Cardiac muscle cell (in vitro differentiated cells and primary cell): ENCODE results near the gene ESRP2. TPM values are rescaled to one million over a fixed set of nuclear protein-coding genes. Genes with fewer than 3 reads are reported as not detected.

ENCODE experiments used
- DNase-seq, 2 donors: peaks; one replicate each; pipeline versions ENCODE4 v3.0.0 to v3.0.0-alpha.2; 2010 to 2017; ENCODE audit warnings: low read depth in 1 of 2, low spot score in 1 of 2
- H3K27ac ChIP-seq: fragments of 200-600 bp; sonication (generic); 2 replicates; pipeline ENCODE4 v1.5.1; 2016
- H3K27me3 ChIP-seq: fragments of 200-600 bp; sonication (generic); 2 replicates; pipeline ENCODE4 v1.6.0; 2016; ENCODE audit warnings: control low read depth
- H3K36me3 ChIP-seq: fragments of 200-600 bp; sonication (generic); 2 replicates; pipeline ENCODE4 v1.5.1; 2016; ENCODE audit warnings: control low read depth
- H3K4me1 ChIP-seq: fragments of 200-600 bp; sonication (generic); 2 replicates; pipeline ENCODE4 v1.8.1; 2017; ENCODE audit warnings: low read depth, mild to moderate bottlenecking, mixed run types
- H3K4me3 ChIP-seq: fragments of 200-600 bp; sonication (generic); 2 replicates; pipeline ENCODE4 v1.5.1; 2016; ENCODE audit warnings: mild to moderate bottlenecking
- H3K9me3 ChIP-seq: fragments of 200-600 bp; sonication (generic); 2 replicates; pipeline ENCODE4 v1.5.1; 2017; ENCODE audit warnings: low read depth, mild to moderate bottlenecking, control low read depth
- polyA plus RNA-seq: library from polyadenylated mRNA; unstranded; fragments of >200 nt; fragmentation: Nextera tagmentation; extraction: Ambion mirVana; gene quantifications from 2 replicates; pipeline ENCODE4 v1.2.1, GENCODE V29; 2016
- total RNA-seq: library from RNA; depleted of rRNA; stranded (reverse); fragments of >200 nt; gene quantifications from 2 replicates; pipeline ENCODE4 v1.2.3, GENCODE V29; 2016
- TF ChIP-seq, protein P1 (sequence below): IDR thresholded peaks from 2 replicates; pipeline ENCODE4 v1.5.1; 2012; ENCODE audit warnings: low read depth, mild to moderate bottlenecking, low read length

Gene ESRP2
- total and polyA plus RNA-seq, 2 experiments from 2014 or later, result 1.8 to 2.8 TPM

DNA sequence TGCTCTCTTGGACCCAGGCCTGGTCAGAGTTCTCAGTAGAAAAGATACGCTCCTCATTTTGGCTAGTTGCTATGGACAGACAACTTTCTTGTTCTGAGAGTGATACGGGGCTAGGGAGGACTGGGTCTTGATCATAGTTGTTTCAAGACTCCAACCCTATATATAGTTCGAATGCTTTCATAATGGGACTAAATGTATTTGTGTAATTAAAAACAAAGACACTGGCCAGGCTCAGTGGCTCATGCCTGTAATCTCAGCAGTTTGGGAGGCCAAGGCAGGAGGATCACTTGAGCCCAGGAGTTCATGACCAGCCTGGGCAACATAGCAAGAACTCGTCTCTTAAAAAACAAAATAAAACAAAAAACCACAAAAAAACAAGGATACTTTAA is 46.1 kb upstream of the ESRP2 start:
- no peak for DNase-seq
- TF ChIP-seq, protein P1, sequence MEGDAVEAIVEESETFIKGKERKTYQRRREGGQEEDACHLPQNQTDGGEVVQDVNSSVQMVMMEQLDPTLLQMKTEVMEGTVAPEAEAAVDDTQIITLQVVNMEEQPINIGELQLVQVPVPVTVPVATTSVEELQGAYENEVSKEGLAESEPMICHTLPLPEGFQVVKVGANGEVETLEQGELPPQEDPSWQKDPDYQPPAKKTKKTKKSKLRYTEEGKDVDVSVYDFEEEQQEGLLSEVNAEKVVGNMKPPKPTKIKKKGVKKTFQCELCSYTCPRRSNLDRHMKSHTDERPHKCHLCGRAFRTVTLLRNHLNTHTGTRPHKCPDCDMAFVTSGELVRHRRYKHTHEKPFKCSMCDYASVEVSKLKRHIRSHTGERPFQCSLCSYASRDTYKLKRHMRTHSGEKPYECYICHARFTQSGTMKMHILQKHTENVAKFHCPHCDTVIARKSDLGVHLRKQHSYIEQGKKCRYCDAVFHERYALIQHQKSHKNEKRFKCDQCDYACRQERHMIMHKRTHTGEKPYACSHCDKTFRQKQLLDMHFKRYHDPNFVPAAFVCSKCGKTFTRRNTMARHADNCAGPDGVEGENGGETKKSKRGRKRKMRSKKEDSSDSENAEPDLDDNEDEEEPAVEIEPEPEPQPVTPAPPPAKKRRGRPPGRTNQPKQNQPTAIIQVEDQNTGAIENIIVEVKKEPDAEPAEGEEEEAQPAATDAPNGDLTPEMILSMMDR, result no peak
- H3K36me3 ChIP-seq, result no peaks in the 10 kb centered on the region

GRCh38 chr16:68281368-68282063 is 45.6 kb upstream of the ESRP2 start:
- Histone ChIP-seq H3K27ac (no peak overlapping the region), H3K4me1 (peaks cover 14% of the 10 kb centered on the region), H3K27me3 (no peaks in the 10 kb centered on the region), H3K36me3 (no peaks in the 10 kb centered on the region), H3K4me3 (no peak overlapping the region), H3K9me3 (no peaks in the 10 kb centered on the region)
- no peak for DNase-seq
- TF ChIP-seq, protein P1, result no peak

More for the DNA sequence above, 46.1 kb upstream of the ESRP2 start:
- no peak overlapping the region for H3K27ac ChIP-seq
- no peak overlapping the region for H3K4me3 ChIP-seq
- no peaks in the 10 kb centered on the region for H3K9me3 ChIP-seq
- peaks cover 14% of the 10 kb centered on the region for H3K4me1 ChIP-seq
- H3K27me3 ChIP-seq, result no peaks in the 10 kb centered on the region

GRCh38 chr16:68279726-68280558 is 44.0 kb upstream of the ESRP2 start:
- Histone ChIP-seq H3K36me3 (no peaks in the 10 kb centered on the region), H3K4me3 (no peak overlapping the region), H3K4me1 (peaks cover 21% of the 10 kb centered on the region), H3K27me3 (no peaks in the 10 kb centered on the region), H3K9me3 (no peaks in the 10 kb centered on the region), H3K27ac (no peak overlapping the region)
- no peak for DNase-seq
- TF ChIP-seq, protein P1, result no peak

DNA sequence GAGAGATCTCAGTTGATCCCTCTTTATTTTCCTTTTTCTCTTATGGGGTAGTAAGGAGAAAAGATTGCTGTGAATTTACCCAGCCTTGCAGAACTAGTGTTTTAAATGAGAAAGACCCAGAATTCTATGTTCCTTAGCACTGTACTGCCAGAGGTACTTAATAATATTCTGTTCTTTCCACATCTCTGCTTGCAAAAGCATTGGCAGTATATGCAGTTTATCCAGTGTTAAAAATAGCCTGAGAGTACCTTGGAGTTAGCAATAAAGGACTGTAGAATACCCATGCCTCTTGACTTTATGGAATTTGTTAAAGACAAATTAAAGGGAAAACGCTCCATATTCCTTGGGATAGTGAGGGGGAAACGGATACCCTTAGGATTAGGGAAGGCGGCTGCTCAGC is 40.3 kb upstream of the ESRP2 start:
- H3K36me3 ChIP-seq, result no peaks in the 10 kb centered on the region
- H3K27me3 ChIP-seq, result no peaks in the 10 kb centered on the region
- TF ChIP-seq, protein P1, result no peak
- no peak overlapping the region for H3K4me3 ChIP-seq
- no peak for DNase-seq
- H3K9me3 ChIP-seq, result no peaks in the 10 kb centered on the region
- peaks cover 7% of the 10 kb centered on the region for H3K4me1 ChIP-seq
- peak overlapping the region; percentile 77 for H3K27ac ChIP-seq

DNA sequence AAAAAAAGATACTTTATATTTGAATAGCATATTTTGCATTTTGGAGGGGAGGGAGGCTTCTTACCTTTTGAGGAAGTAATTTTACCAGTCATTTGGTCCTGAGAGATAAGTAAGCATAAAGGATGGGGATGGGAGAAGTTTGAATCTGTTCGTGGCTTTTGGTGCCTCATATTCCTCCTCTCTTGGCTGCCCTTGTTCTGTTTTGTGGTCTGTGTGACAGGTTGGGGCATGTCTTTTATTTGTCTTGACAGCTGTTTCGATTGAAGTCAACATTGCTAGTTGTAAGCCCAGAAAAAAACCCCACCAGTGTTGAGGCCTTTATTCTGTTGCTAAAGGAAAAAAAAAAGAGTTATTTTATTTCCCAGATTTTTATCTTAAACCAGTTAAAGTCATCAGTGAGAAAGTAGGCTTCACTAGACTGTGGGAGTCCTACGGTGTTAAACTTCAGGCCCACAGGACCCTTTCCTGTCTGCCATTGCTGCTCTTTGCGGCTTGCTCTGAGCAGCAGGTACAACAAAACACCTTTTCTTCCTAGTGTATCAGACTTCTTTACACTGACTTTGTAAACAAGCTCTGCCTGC is 39.8 kb upstream of the ESRP2 start:
- no peaks in the 10 kb centered on the region for H3K27me3 ChIP-seq
- H3K9me3 ChIP-seq, result no peaks in the 10 kb centered on the region
- no peak for DNase-seq
- H3K36me3 ChIP-seq, result no peaks in the 10 kb centered on the region
- no peak overlapping the region for H3K4me3 ChIP-seq
- TF ChIP-seq, protein P1, result no peak
- peak overlapping the region; percentile 77 for H3K27ac ChIP-seq
- H3K4me1 ChIP-seq, result peaks cover 7% of the 10 kb centered on the region
